Bronchus fibroblast of lung (primary cell): ENCODE data around the gene GOT1. TPM values are rescaled to one million over a fixed set of nuclear protein-coding genes. Genes with fewer than 3 reads are reported as not detected.

ENCODE experiments used
- total RNA-seq: library from RNA; depleted of rRNA; stranded (reverse); fragments of >200 nt; gene quantifications from 2 replicates; pipeline ENCODE4 v1.2.3, GENCODE V29; 2015

The GOT1 gene
- total RNA-seq: 50.5 and 51.8 TPM in 2 replicates

DNA sequence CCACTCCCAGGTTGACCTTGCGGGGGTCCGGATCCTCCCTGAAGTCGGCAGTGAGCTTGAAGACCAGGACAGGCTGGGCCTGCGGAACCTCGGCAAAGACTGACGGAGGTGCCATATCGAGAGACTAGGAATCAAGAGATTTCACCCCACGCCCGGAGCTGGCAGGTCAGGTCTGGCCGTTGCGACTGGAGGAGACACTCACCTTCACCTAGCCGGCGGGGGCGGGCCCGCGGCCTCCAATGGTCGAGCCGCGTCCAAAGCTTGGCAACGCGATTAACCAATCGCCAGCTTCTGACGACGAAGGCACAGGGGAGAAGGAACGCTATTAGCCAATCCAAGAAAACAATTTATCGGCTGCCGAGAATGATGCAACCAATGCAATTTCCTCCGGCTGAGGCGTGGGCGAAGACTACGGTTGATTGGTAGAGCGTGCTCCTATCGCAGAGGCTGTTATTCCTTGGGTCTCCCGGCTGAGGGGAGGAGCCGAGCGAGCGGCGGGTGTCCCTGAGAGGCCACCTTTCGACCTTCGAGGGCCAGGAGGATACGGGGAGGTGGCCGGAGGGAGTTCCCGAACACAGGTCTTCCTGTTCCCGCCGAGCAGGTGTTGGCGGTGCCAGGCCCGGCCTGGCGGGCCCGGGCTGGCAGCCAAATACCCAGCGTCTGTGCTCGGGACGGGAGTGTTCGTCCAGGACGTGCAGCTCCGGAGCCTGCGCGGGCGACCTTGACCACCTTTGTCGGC lies at the start of gene GOT1:
TSS of gene GOT1 (minus strand) at position 174 of the 739 bp plus-strand sequence. CDS start at position 115, 59 bp downstream.

Other genes starting within 250 kb of the GOT1 start
- under 0.01 TPM in 1 of 2 replicates, not detected in the other for gene HPSE2, start 194.8 kb downstream of the GOT1 start, total RNA-seq
- gene CNNM1, start 101.3 kb downstream of the GOT1 start, total RNA-seq: under 0.01 TPM in 2 replicates
- not detected in 2 replicates for gene NKX2-3, start 102.3 kb upstream of the GOT1 start, total RNA-seq
- gene SLC25A28, start 189.8 kb upstream of the GOT1 start, total RNA-seq: 4.0 and 7.1 TPM in 2 replicates
- gene ENTPD7, start 228.9 kb upstream of the GOT1 start, total RNA-seq: 7.1 and 7.4 TPM in 2 replicates